ENCODE results near the gene DMD. TPM values are rescaled to one million over a fixed set of nuclear protein-coding genes. Genes with fewer than 3 reads are reported as not detected.

DMD gene
- total RNA-seq, 2 experiments from 2014 or later: 0.20 to 0.47 TPM

- Mint-ChIP-seq H3K27ac (no peak overlapping the region), H3K9me3 (no peaks in the 10 kb centered on the region), H3K36me3 (ENCODE audit: low read depth) (no peaks in the 10 kb centered on the region), H3K4me1 (ENCODE audit: low read depth) (no peaks in the 10 kb centered on the region), H3K4me3 (no peak overlapping the region), H3K27me3 (no peaks in the 10 kb centered on the region)
- TF ChIP-seq, protein P1, sequence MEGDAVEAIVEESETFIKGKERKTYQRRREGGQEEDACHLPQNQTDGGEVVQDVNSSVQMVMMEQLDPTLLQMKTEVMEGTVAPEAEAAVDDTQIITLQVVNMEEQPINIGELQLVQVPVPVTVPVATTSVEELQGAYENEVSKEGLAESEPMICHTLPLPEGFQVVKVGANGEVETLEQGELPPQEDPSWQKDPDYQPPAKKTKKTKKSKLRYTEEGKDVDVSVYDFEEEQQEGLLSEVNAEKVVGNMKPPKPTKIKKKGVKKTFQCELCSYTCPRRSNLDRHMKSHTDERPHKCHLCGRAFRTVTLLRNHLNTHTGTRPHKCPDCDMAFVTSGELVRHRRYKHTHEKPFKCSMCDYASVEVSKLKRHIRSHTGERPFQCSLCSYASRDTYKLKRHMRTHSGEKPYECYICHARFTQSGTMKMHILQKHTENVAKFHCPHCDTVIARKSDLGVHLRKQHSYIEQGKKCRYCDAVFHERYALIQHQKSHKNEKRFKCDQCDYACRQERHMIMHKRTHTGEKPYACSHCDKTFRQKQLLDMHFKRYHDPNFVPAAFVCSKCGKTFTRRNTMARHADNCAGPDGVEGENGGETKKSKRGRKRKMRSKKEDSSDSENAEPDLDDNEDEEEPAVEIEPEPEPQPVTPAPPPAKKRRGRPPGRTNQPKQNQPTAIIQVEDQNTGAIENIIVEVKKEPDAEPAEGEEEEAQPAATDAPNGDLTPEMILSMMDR (IDR thresholded peaks at IDR 0.05): no peak
- no peaks in the 10 kb centered on the region for H3K27me3 ChIP-seq (ENCODE audit: control insufficient read depth in 1 of 2, insufficient read depth in 2 of 2, low read length in 2 of 2)
- intact Hi-C loops (cut with DNase I, micrococcal nuclease): no loop called here
- POLR2A ChIA-PET: no interaction called here
- H3K9me3 ChIP-seq (ENCODE audit: control insufficient read depth in 1 of 2, insufficient read depth in 1 of 2, low read length in 2 of 2): no peaks in the 10 kb centered on the region
- H3K27ac ChIP-seq (ENCODE audit: low read depth in 1 of 2, low read length in 2 of 2): no peak overlapping the region
- H3K4me3 ChIP-seq (ENCODE audit: low read length): no peak overlapping the region
- DNase-seq (no peak), ATAC-seq (ENCODE audit: poor library complexity) (no peak)
- CTCF ChIA-PET: no interaction called here
- H3K4me1 ChIP-seq (ENCODE audit: insufficient read depth, low read length): no peaks in the 10 kb centered on the region
- no peaks in the 10 kb centered on the region for H3K36me3 ChIP-seq (ENCODE audit: insufficient read depth, low read length)
Measured at GRCh38 chrX:32987142-32987541, 224.2 kb downstream of the DMD start.

DNA sequence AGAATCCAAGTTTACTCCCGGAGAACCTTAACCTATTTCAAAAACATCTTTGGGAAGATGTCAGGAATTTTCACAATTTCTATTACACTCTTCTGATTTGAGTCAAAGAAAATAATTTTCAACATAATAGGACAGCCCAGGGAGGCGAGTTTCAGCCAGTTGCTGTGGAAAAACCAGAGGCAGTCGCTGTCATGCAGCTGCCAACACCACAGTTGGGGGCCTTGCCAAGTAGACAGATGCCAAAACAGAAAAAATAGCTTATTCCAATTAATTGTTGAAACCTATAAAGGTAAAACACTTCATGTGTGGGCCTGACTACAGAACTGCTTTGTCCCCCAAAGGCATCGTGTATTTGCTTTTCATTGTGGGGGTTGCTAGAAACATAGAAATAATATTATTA, 225.8 kb downstream of the DMD start:
- CTCF ChIA-PET: no interaction called here
- H3K27me3 Mint-ChIP-seq: no peaks in the 10 kb centered on the region
- no peaks in the 10 kb centered on the region for H3K9me3 Mint-ChIP-seq
- H3K27ac ChIP-seq (ENCODE audit: low read depth in 1 of 2, low read length in 2 of 2): no peak overlapping the region
- TF ChIP-seq, protein P1 (IDR thresholded peaks at IDR 0.05): no peak
- no peak overlapping the region for H3K4me3 ChIP-seq (ENCODE audit: low read length)
- intact Hi-C loops (cut with DNase I, micrococcal nuclease): no loop called here
- no peak overlapping the region for H3K4me3 Mint-ChIP-seq
- no peaks in the 10 kb centered on the region for H3K27me3 ChIP-seq (ENCODE audit: control insufficient read depth in 1 of 2, insufficient read depth in 2 of 2, low read length in 2 of 2)
- no peaks in the 10 kb centered on the region for H3K36me3 Mint-ChIP-seq (ENCODE audit: low read depth)
- H3K36me3 ChIP-seq (ENCODE audit: insufficient read depth, low read length): no peaks in the 10 kb centered on the region
- H3K27ac Mint-ChIP-seq: no peak overlapping the region
- H3K4me1 Mint-ChIP-seq (ENCODE audit: low read depth): no peaks in the 10 kb centered on the region
- no peaks in the 10 kb centered on the region for H3K4me1 ChIP-seq (ENCODE audit: insufficient read depth, low read length)
- no peak for ATAC-seq (ENCODE audit: poor library complexity)
- POLR2A ChIA-PET: no interaction called here
- DNase-seq: no peak
- H3K9me3 ChIP-seq (ENCODE audit: control insufficient read depth in 1 of 2, insufficient read depth in 1 of 2, low read length in 2 of 2): no peaks in the 10 kb centered on the region

GRCh38 chrX:32966821-32967355, 244.5 kb downstream of the DMD start:
- H3K4me3 ChIP-seq (ENCODE audit: low read length): no peak overlapping the region
- no peaks in the 10 kb centered on the region for H3K4me1 ChIP-seq (ENCODE audit: insufficient read depth, low read length)
- Mint-ChIP-seq H3K4me1 (ENCODE audit: low read depth) (no peaks in the 10 kb centered on the region), H3K4me3 (no peak overlapping the region), H3K36me3 (ENCODE audit: low read depth) (no peaks in the 10 kb centered on the region), H3K27ac (no peak overlapping the region), H3K9me3 (no peaks in the 10 kb centered on the region), H3K27me3 (no peaks in the 10 kb centered on the region)
- H3K27ac ChIP-seq (ENCODE audit: low read depth in 1 of 2, low read length in 2 of 2): no peak overlapping the region
- ChIA-PET POLR2A (no interaction called here), CTCF (no interaction called here)
- H3K27me3 ChIP-seq (ENCODE audit: control insufficient read depth in 1 of 2, insufficient read depth in 2 of 2, low read length in 2 of 2): no peaks in the 10 kb centered on the region
- H3K9me3 ChIP-seq (ENCODE audit: control insufficient read depth in 1 of 2, insufficient read depth in 1 of 2, low read length in 2 of 2): no peaks in the 10 kb centered on the region
- TF ChIP-seq, protein P1 (IDR thresholded peaks at IDR 0.05): no peak
- no peak for ATAC-seq (ENCODE audit: poor library complexity)
- DNase-seq: no peak
- intact Hi-C loops (cut with DNase I, micrococcal nuclease): no loop called here
- H3K36me3 ChIP-seq (ENCODE audit: insufficient read depth, low read length): no peaks in the 10 kb centered on the region

Data from CD4-positive, alpha-beta T cell (primary cell).